Kidney (tissue), 14 donors: Measurements from ENCODE around the gene MYBPH. TPM values are rescaled to one million over a fixed set of nuclear protein-coding genes. Genes with fewer than 3 reads are reported as not detected.

Source experiments
- DNase-seq, 5 donors: peaks; one replicate each; pipeline ENCODE4 v3.0.0-alpha.2; 2013 to 2020
- FAIRE-seq: peaks from 2 replicates; lab custom pipeline; 2012; peaks lifted over from hg19 to GRCh38; lab: Jason Lieb, UNC
- H3K27ac ChIP-seq, 2 donors: one replicate each; pipeline ENCODE4 v1.7.0; 2013; ENCODE audit warnings: low read depth in 2 of 2, low read length in 2 of 2, inconsistent platforms in 1 of 2
- H3K27me3 ChIP-seq: one replicate; pipeline ENCODE4 v1.7.1; 2013; ENCODE audit warnings: low read length, inconsistent platforms; ENCODE audit not compliant: control insufficient read depth, insufficient read depth
- H3K36me3 ChIP-seq, 3 donors: one replicate each; pipeline versions ENCODE4 v1.7.0 to v1.7.1; 2013; ENCODE audit warnings: low read length in 3 of 3, control low read depth in 1 of 3, inconsistent platforms in 1 of 3; ENCODE audit not compliant: insufficient read depth in 3 of 3, control insufficient read depth in 2 of 3
- H3K4me1 ChIP-seq, 3 donors: one replicate each; pipeline versions ENCODE4 v1.7.0 to v1.7.1; 2013; ENCODE audit warnings: low read length in 3 of 3, inconsistent platforms in 1 of 3, low read depth in 1 of 3; ENCODE audit not compliant: control insufficient read depth in 2 of 3, insufficient read depth in 2 of 3
- H3K4me3 ChIP-seq, 3 donors: one replicate each; pipeline versions ENCODE4 v1.7.0 to v1.8.1; 2013; ENCODE audit warnings: low read length in 3 of 3, control low read depth in 1 of 3, inconsistent platforms in 1 of 3
- H3K9ac ChIP-seq, 3 donors: one replicate each; pipeline versions ENCODE4 v1.7.0 to v1.7.1; 2013; ENCODE audit warnings: low read length in 3 of 3, control low read depth in 1 of 3, inconsistent platforms in 1 of 3
- H3K9me3 ChIP-seq, 3 donors: one replicate each; pipeline versions ENCODE4 v1.7.0 to v1.7.1; 2013; ENCODE audit warnings: low read length in 3 of 3, control low read depth in 1 of 3, inconsistent platforms in 1 of 3; ENCODE audit not compliant: control insufficient read depth in 2 of 3, insufficient read depth in 1 of 3
- intact Hi-C: fragments of 100-400 bp; cut with DNase I; formaldehyde crosslinking; loops from one replicate; pipeline ENCODE4 v1.11.1; 2022
- polyA plus RNA-seq: library from polyadenylated mRNA; stranded (reverse); fragments of 350-450 nt; fragmentation: Illumina TruSeq; extraction: RNeasy Lipid Tissue Mini Kit (QIAGEN cat#74804); gene quantifications from one replicate; pipeline ENCODE4 v1.2.3, GENCODE V29; 2014; ENCODE audit warnings: low read depth, low replicate concordance; ENCODE audit not compliant: insufficient read depth
- total RNA-seq: library from RNA; stranded (reverse); fragmentation: NEBNext Ultra II Directional; extraction: Animal tissue kit (Norgen Biotek cat#: 25700); gene quantifications from one replicate; pipeline ENCODE4 v1.2.1, GENCODE V29; 2021
- TF ChIP-seq, protein P1 (sequence below): IDR thresholded peaks from 3 replicates; pipeline ENCODE4 v1.5.1; 2012; ENCODE audit warnings: mild to moderate bottlenecking, moderate library complexity, borderline replicate concordance; ENCODE audit not compliant: insufficient read depth; ENCODE audit errors: extremely low read depth
- donor health status: control.
- donor health status: control.
- donor health status: control.
- donor health status: control.
- donor health status: control.
- donor health status: DM: yes; HTN: yes; CAD: no.
- donor health status: Normal renal cell carcinoma (clear cell type).

MYBPH gene
- total and polyA plus RNA-seq, 2 donors from 2014 or later, result 2.3 TPM; not detected in 1

GRCh38 chr1:203219934-203220333 is 44.3 kb upstream of the MYBPH start:
- DNase-seq (no peak), FAIRE-seq (no peak)
- no peaks in the 10 kb centered on the region for H3K9me3 ChIP-seq
- TF ChIP-seq, protein P1, sequence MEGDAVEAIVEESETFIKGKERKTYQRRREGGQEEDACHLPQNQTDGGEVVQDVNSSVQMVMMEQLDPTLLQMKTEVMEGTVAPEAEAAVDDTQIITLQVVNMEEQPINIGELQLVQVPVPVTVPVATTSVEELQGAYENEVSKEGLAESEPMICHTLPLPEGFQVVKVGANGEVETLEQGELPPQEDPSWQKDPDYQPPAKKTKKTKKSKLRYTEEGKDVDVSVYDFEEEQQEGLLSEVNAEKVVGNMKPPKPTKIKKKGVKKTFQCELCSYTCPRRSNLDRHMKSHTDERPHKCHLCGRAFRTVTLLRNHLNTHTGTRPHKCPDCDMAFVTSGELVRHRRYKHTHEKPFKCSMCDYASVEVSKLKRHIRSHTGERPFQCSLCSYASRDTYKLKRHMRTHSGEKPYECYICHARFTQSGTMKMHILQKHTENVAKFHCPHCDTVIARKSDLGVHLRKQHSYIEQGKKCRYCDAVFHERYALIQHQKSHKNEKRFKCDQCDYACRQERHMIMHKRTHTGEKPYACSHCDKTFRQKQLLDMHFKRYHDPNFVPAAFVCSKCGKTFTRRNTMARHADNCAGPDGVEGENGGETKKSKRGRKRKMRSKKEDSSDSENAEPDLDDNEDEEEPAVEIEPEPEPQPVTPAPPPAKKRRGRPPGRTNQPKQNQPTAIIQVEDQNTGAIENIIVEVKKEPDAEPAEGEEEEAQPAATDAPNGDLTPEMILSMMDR, result no peak
- H3K27me3 ChIP-seq, result no peaks in the 10 kb centered on the region
- H3K9ac ChIP-seq, result no peak overlapping the region
- H3K36me3 ChIP-seq, result no peaks in the 10 kb centered on the region
- no peak overlapping the region for H3K4me3 ChIP-seq
- H3K4me1 ChIP-seq, result no peaks in the 10 kb centered on the region
- intact Hi-C loops, result loop anchor here (5.0 kb wide), 2 partner anchors 103 to 178 kb away; no protein-coding TSS in a partner anchor
- H3K27ac ChIP-seq, result no peak overlapping the region

DNA sequence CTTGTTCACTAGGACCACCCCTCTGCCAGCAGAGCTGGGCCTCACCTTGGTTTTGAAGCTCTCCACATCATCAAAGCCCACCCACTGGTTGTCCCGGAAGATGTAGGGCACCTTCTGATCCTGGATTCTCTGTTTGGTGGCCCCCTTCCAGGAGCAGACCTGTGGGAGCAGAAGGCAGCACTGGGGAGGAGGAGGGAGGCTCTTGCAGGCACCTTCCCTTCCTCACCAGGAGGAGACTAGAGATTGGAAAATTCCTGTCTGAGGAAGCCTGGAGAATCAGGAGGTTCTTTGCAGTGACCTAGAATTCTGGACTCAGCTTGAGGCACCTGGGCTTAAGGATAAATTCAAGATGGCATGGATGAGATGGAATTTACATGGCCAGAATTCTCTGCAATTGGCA is 43.5 kb upstream of the MYBPH start:
- TF ChIP-seq, protein P1, result no peak
- intact Hi-C loops, result loop anchor here (5.0 kb wide), 2 partner anchors 102 to 177 kb away; no protein-coding TSS in a partner anchor
- H3K9me3 ChIP-seq, result no peaks in the 10 kb centered on the region
- H3K4me1 ChIP-seq, result no peaks in the 10 kb centered on the region
- H3K9ac ChIP-seq, result no peak overlapping the region
- H3K27me3 ChIP-seq, result no peaks in the 10 kb centered on the region
- DNase-seq, result no peak
- FAIRE-seq, result no peak
- no peak overlapping the region for H3K4me3 ChIP-seq
- no peak overlapping the region for H3K27ac ChIP-seq
- no peaks in the 10 kb centered on the region for H3K36me3 ChIP-seq

DNA sequence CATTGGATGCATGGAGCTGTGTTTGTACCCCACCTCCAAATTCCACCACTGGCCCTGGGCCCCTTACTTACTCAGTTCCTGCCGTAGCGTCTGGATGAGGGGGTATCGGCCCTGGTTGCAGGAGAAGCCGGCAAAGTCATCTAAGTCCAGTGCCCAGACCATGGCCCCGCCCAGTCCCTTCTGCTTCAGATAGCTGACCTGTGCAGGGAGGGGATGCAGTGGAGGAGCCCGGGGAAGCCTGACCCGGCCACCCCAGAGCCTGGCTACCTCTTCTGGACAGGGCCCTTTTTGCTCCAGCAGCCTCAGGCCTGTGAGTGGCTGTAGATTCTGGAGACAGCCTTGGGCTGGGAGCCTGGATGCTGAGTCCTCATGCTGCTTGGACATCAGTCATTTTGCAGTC is 42.0 kb upstream of the MYBPH start:
- no peak overlapping the region for H3K4me3 ChIP-seq
- no peak overlapping the region for H3K27ac ChIP-seq
- H3K9ac ChIP-seq, result no peak overlapping the region
- H3K36me3 ChIP-seq, result no peaks in the 10 kb centered on the region
- H3K27me3 ChIP-seq, result no peaks in the 10 kb centered on the region
- H3K9me3 ChIP-seq, result no peaks in the 10 kb centered on the region
- FAIRE-seq, result no peak
- no peak for DNase-seq
- intact Hi-C loops, result loop anchor here (5.0 kb wide), 2 partner anchors 100 to 175 kb away; no protein-coding TSS in a partner anchor
- H3K4me1 ChIP-seq, result no peaks in the 10 kb centered on the region
- TF ChIP-seq, protein P1, result no peak
